ENCODE measurements around the gene ZBTB5. TPM values are rescaled to one million over a fixed set of nuclear protein-coding genes. Genes with fewer than 3 reads are reported as not detected.

ZBTB5 gene
- total and polyA plus RNA-seq, 2 donors (not counting 1 experiment from before 2014, with no cell fraction given) = 5.1 to 7.3 TPM

DNA sequence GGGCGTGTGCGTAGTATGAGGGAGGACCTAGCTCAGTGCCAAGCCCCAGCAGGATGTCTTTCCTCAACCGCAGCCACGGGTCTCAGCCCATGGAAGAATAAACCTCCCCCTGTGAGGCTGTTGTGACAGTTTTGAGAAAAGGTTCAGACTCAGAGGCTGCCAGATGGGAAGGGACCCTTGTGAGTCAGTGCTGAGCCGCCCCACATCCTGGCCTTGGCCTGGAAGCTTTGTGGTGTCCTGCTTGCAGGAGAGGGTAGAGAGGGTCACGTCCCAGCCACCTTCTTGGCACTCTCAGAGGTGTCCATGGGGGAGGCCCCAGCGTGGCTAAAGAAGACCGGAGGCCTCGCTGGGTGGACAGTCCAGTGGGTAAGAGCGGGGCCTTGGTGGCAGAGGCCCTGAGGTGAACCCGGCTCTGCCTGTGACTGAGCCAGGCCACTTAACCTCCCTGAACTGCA is 39.9 kb downstream of the ZBTB5 start:
- Histone ChIP-seq H3K4me3 (replicated peaks in 1 of 4; ENCODE audit: control extremely low read depth in 1 of 4, insufficient read depth in 1 of 4, low read depth in 3 of 4, low read length in 4 of 4) (no peak overlapping the region), H3K27me3 (ENCODE audit: control insufficient read depth, insufficient read depth, low read length) (no peaks in the 10 kb centered on the region), H3K9ac (ENCODE audit: insufficient read depth, low read length) (no peak overlapping the region), H3K27ac (ENCODE audit: insufficient read depth, low read length) (no peak overlapping the region), H3K36me3 (ENCODE audit: control insufficient read depth, insufficient read depth, low read length) (peaks cover 18% of the 10 kb centered on the region), H3K4me2 (ENCODE audit: extremely low read depth, insufficient read depth, low read length) (no peak overlapping the region), H3K9me3 (ENCODE audit: control insufficient read depth, insufficient read depth, low read depth, low read length) (no peaks in the 10 kb centered on the region), H4K20me1 (ENCODE audit: control insufficient read depth, extremely low read depth, insufficient read depth, low read length) (no peaks in the 10 kb centered on the region), H3K79me2 (ENCODE audit: control insufficient read depth, insufficient read depth, low read length) (peaks cover 32% of the 10 kb centered on the region), H3K4me1 (ENCODE audit: control insufficient read depth, extremely low read depth, insufficient read depth, low read length) (peaks cover 10% of the 10 kb centered on the region), H2AFZ (ENCODE audit: low read length) (no peak overlapping the region)
- TF ChIP-seq CTCF (conservative IDR thresholded peaks at IDR 0.05 in 1 of 2, IDR thresholded peaks at IDR 0.05 in 1 of 2; ENCODE audit: low read depth in 1 of 2, low read length in 2 of 2) (no peak), EZH2 (IDR thresholded peaks at IDR 0.05; ENCODE audit: low read length, missing control alignments) (no peak)
- peak in 1 of 2 donors; percentile 27 for DNase-seq (ENCODE audit: low read depth in 2 of 2)

GRCh38 chr9:37424686-37425297 is 40.5 kb downstream of the ZBTB5 start:
- Histone ChIP-seq H3K27ac (ENCODE audit: insufficient read depth, low read length) (no peak overlapping the region), H3K4me1 (ENCODE audit: control insufficient read depth, extremely low read depth, insufficient read depth, low read length) (peaks cover 10% of the 10 kb centered on the region), H3K27me3 (ENCODE audit: control insufficient read depth, insufficient read depth, low read length) (no peaks in the 10 kb centered on the region), H3K36me3 (ENCODE audit: control insufficient read depth, insufficient read depth, low read length) (peaks cover 18% of the 10 kb centered on the region), H3K4me3 (replicated peaks in 1 of 4; ENCODE audit: control extremely low read depth in 1 of 4, insufficient read depth in 1 of 4, low read depth in 3 of 4, low read length in 4 of 4) (no peak overlapping the region), H4K20me1 (ENCODE audit: control insufficient read depth, extremely low read depth, insufficient read depth, low read length) (no peaks in the 10 kb centered on the region), H3K4me2 (ENCODE audit: extremely low read depth, insufficient read depth, low read length) (no peak overlapping the region), H3K9me3 (ENCODE audit: control insufficient read depth, insufficient read depth, low read depth, low read length) (no peaks in the 10 kb centered on the region), H3K9ac (ENCODE audit: insufficient read depth, low read length) (no peak overlapping the region), H3K79me2 (ENCODE audit: control insufficient read depth, insufficient read depth, low read length) (peaks cover 32% of the 10 kb centered on the region), H2AFZ (ENCODE audit: low read length) (no peak overlapping the region)
- DNase-seq (ENCODE audit: low read depth in 2 of 2) = no peak
- TF ChIP-seq CTCF (conservative IDR thresholded peaks at IDR 0.05 in 1 of 2, IDR thresholded peaks at IDR 0.05 in 1 of 2; ENCODE audit: low read depth in 1 of 2, low read length in 2 of 2) = no peak
- no peak for TF ChIP-seq EZH2 (IDR thresholded peaks at IDR 0.05; ENCODE audit: low read length, missing control alignments)

GRCh38 chr9:37424204-37424685 is 41.0 kb downstream of the ZBTB5 start:
- peaks cover 16% of the 10 kb centered on the region for H3K36me3 ChIP-seq (ENCODE audit: control insufficient read depth, insufficient read depth, low read length)
- TF ChIP-seq CTCF (conservative IDR thresholded peaks at IDR 0.05 in 1 of 2, IDR thresholded peaks at IDR 0.05 in 1 of 2; ENCODE audit: low read depth in 1 of 2, low read length in 2 of 2) = no peak
- no peak for TF ChIP-seq EZH2 (IDR thresholded peaks at IDR 0.05; ENCODE audit: low read length, missing control alignments)
- peak overlapping the region in 2 of 4 experiments; percentile 79 to 84 for H3K4me3 ChIP-seq (replicated peaks in 1 of 4; ENCODE audit: control extremely low read depth in 1 of 4, insufficient read depth in 1 of 4, low read depth in 3 of 4, low read length in 4 of 4)
- H2AFZ ChIP-seq (ENCODE audit: low read length) = no peak overlapping the region
- H3K4me2 ChIP-seq (ENCODE audit: extremely low read depth, insufficient read depth, low read length) = peak overlapping the region; percentile 81
- no peak for DNase-seq (ENCODE audit: low read depth in 2 of 2)
- peaks cover 32% of the 10 kb centered on the region for H3K79me2 ChIP-seq (ENCODE audit: control insufficient read depth, insufficient read depth, low read length)
- no peaks in the 10 kb centered on the region for H4K20me1 ChIP-seq (ENCODE audit: control insufficient read depth, extremely low read depth, insufficient read depth, low read length)
- H3K9ac ChIP-seq (ENCODE audit: insufficient read depth, low read length) = no peak overlapping the region
- H3K27ac ChIP-seq (ENCODE audit: insufficient read depth, low read length) = no peak overlapping the region
- peaks cover 10% of the 10 kb centered on the region for H3K4me1 ChIP-seq (ENCODE audit: control insufficient read depth, extremely low read depth, insufficient read depth, low read length)
- H3K9me3 ChIP-seq (ENCODE audit: control insufficient read depth, insufficient read depth, low read depth, low read length) = no peaks in the 10 kb centered on the region
- no peaks in the 10 kb centered on the region for H3K27me3 ChIP-seq (ENCODE audit: control insufficient read depth, insufficient read depth, low read length)

All from fibroblast of lung (primary cell).